Astrocyte (in vitro differentiated cells and primary cell): ENCODE measurements around the gene PAM16. TPM values are rescaled to one million over a fixed set of nuclear protein-coding genes. Genes with fewer than 3 reads are reported as not detected.

Source experiments
- DNase-seq: peaks from one replicate; pipeline ENCODE4 v3.0.0-alpha.2; 2010; ENCODE audit warnings: low read depth
- FAIRE-seq: peaks from 2 replicates; lab custom pipeline; 2011; peaks lifted over from hg19 to GRCh38; lab: Jason Lieb, UNC
- H2AFZ ChIP-seq: 2 replicates; pipeline ENCODE4 v1.6.0; 2012; ENCODE audit warnings: low read depth, low read length, inconsistent platforms
- H3K27ac ChIP-seq: 2 replicates; pipeline ENCODE4 v1.5.1; 2011; ENCODE audit warnings: low read depth, low read length, inconsistent platforms
- H3K27me3 ChIP-seq: 2 replicates; pipeline ENCODE4 v1.6.0; 2011; ENCODE audit warnings: low read length, inconsistent platforms; ENCODE audit not compliant: insufficient read depth
- H3K36me3 ChIP-seq: 2 replicates; pipeline ENCODE4 v1.5.1; 2011; ENCODE audit warnings: low read length, inconsistent platforms; ENCODE audit not compliant: insufficient read depth
- H3K4me1 ChIP-seq: 2 replicates; pipeline ENCODE4 v1.5.1; 2011; ENCODE audit warnings: low read length, inconsistent platforms; ENCODE audit not compliant: insufficient read depth
- H3K4me2 ChIP-seq: 2 replicates; pipeline ENCODE4 v1.6.0; 2012; ENCODE audit warnings: low read length, inconsistent platforms
- H3K4me3 ChIP-seq: 2 replicates; pipeline ENCODE4 v1.5.1; 2011; ENCODE audit warnings: low read depth, mild to moderate bottlenecking, low read length, inconsistent platforms; ENCODE audit not compliant: insufficient read depth
- H3K79me2 ChIP-seq: 2 replicates; pipeline ENCODE4 v1.6.0; 2012; ENCODE audit warnings: mild to moderate bottlenecking, low read length, inconsistent platforms; ENCODE audit not compliant: insufficient read depth
- H3K9ac ChIP-seq: 2 replicates; pipeline ENCODE4 v1.6.0; 2012; ENCODE audit warnings: mild to moderate bottlenecking, low read length, inconsistent platforms
- H3K9me3 ChIP-seq: 2 replicates; pipeline ENCODE4 v1.5.1; 2012; ENCODE audit warnings: low read depth, mild to moderate bottlenecking, low read length, inconsistent platforms; ENCODE audit not compliant: insufficient read depth
- H4K20me1 ChIP-seq: 2 replicates; pipeline ENCODE4 v1.6.0; 2012; ENCODE audit warnings: low read length, inconsistent platforms; ENCODE audit not compliant: insufficient read depth
- H3K27ac Mint-ChIP-seq: one replicate; pipeline ENCODE4 v1.8.0; 2021; ENCODE audit warnings: mild to moderate bottlenecking, mixed read lengths; ENCODE audit not compliant: unreplicated experiment
- H3K27me3 Mint-ChIP-seq: one replicate; pipeline ENCODE4 v1.8.0; 2021; ENCODE audit warnings: low read depth, mixed read lengths; ENCODE audit not compliant: unreplicated experiment
- H3K36me3 Mint-ChIP-seq: one replicate; pipeline ENCODE4 v1.8.0; 2021; ENCODE audit warnings: low read depth, mixed read lengths; ENCODE audit not compliant: unreplicated experiment
- H3K4me1 Mint-ChIP-seq: one replicate; pipeline ENCODE4 v1.8.0; 2021; ENCODE audit warnings: low read depth, mixed read lengths; ENCODE audit not compliant: unreplicated experiment
- H3K4me3 Mint-ChIP-seq: one replicate; pipeline ENCODE4 v1.8.0; 2021; ENCODE audit warnings: mild to moderate bottlenecking, moderate library complexity, mixed read lengths; ENCODE audit not compliant: unreplicated experiment
- H3K9me3 Mint-ChIP-seq: one replicate; pipeline ENCODE4 v1.8.0; 2021; ENCODE audit warnings: mild to moderate bottlenecking, mixed read lengths; ENCODE audit not compliant: unreplicated experiment
- EZH2 ChIP-seq: IDR thresholded peaks from 2 replicates; pipeline ENCODE4 v1.6.1; 2012; ENCODE audit warnings: mild to moderate bottlenecking, low read length, inconsistent platforms; ENCODE audit not compliant: insufficient read depth
- total RNA-seq: library from RNA; stranded (reverse); gene quantifications from 2 replicates; pipeline ENCODE4 v1.2.1, GENCODE V29; 2021
- TF ChIP-seq, protein P1 (sequence below): IDR thresholded peaks from 2 replicates; pipeline ENCODE4 v1.5.1; 2011; ENCODE audit warnings: low read depth, mild to moderate bottlenecking, inconsistent platforms, low read length, moderate library complexity; ENCODE audit not compliant: insufficient read depth

PAM16 gene
- total RNA-seq, 1 donor from 2014 or later, result 51.9 TPM

DNA sequence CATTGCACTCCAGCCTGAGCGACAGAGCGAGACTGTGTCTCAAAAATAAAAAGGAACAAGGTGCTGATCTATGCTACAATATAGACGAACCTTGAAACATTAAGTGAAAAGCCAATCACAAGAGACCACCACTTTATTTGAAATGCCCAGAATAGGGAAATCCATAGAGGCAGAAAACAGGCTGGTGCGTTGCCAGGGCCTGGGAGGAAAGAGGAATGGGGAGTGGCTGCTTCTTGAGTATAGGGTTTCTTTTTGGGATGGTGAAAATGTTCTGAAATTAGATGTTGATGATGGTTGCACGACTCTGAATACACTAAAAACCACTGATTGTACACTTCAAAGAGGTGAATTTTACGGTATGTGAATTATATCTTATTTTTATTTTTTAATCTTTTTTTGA lies 55.5 kb downstream of the PAM16 start:
- Histone ChIP-seq H3K9me3 (no peaks in the 10 kb centered on the region), H2AFZ (no peak overlapping the region), H4K20me1 (no peaks in the 10 kb centered on the region), H3K9ac (no peak overlapping the region), H3K27ac (no peak overlapping the region), H3K4me3 (no peak overlapping the region), H3K4me1 (peaks cover 37% of the 10 kb centered on the region), H3K4me2 (no peak overlapping the region), H3K27me3 (no peaks in the 10 kb centered on the region), H3K79me2 (no peaks in the 10 kb centered on the region), H3K36me3 (no peaks in the 10 kb centered on the region)
- Mint-ChIP-seq H3K4me3 (no peak overlapping the region), H3K27ac (no peak overlapping the region), H3K4me1 (peaks cover 37% of the 10 kb centered on the region), H3K9me3 (no peaks in the 10 kb centered on the region), H3K36me3 (peaks cover 3% of the 10 kb centered on the region), H3K27me3 (no peaks in the 10 kb centered on the region)
- DNase-seq (no peak), FAIRE-seq (no peak)
- TF ChIP-seq EZH2, result no peak
- TF ChIP-seq, protein P1, sequence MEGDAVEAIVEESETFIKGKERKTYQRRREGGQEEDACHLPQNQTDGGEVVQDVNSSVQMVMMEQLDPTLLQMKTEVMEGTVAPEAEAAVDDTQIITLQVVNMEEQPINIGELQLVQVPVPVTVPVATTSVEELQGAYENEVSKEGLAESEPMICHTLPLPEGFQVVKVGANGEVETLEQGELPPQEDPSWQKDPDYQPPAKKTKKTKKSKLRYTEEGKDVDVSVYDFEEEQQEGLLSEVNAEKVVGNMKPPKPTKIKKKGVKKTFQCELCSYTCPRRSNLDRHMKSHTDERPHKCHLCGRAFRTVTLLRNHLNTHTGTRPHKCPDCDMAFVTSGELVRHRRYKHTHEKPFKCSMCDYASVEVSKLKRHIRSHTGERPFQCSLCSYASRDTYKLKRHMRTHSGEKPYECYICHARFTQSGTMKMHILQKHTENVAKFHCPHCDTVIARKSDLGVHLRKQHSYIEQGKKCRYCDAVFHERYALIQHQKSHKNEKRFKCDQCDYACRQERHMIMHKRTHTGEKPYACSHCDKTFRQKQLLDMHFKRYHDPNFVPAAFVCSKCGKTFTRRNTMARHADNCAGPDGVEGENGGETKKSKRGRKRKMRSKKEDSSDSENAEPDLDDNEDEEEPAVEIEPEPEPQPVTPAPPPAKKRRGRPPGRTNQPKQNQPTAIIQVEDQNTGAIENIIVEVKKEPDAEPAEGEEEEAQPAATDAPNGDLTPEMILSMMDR, result no peak

DNA sequence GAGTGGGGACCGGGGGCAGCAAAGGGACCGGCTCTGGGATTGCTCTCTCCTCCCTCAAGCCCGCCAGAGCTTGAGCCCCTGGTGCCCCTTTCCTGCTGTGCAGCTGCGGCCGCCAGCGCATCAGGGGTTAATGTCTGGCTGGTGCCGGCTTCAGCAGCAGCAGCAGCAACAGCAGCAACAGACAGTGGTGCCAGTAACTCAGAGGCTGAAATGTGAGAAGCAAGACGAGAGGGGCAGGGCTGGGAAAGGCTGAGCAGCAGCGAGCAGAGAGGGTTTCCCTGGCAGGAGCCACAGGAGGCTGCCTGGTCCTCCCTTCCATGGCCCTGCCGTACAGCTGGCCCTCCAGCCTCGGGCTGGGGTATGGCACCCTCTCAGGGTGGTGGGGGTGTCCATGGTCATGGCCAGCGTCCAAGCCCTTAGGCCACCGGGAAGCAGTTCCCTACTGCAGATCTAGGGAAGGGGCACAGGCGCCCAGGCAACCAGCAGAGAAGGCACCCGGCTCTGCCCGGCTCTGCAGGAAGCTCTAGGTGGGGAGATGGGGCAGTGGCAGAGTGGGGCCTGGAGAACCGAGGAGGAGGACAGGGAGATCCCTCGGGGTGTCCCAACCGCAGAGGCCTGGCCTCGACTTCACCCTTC lies 57.2 kb downstream of the PAM16 start:
- Histone ChIP-seq H2AFZ (peak overlapping the region; percentile 43), H3K9ac (peak overlapping the region; percentile 36), H3K79me2 (no peaks in the 10 kb centered on the region), H3K4me3 (no peak overlapping the region), H3K36me3 (no peaks in the 10 kb centered on the region), H3K27me3 (no peaks in the 10 kb centered on the region), H3K27ac (peak overlapping the region; percentile 17), H4K20me1 (no peaks in the 10 kb centered on the region), H3K4me1 (peaks cover 33% of the 10 kb centered on the region), H3K4me2 (peak overlapping the region; percentile 81), H3K9me3 (no peaks in the 10 kb centered on the region)
- no peaks in the 10 kb centered on the region for H3K9me3 Mint-ChIP-seq
- DNase-seq, result peak; percentile 81
- H3K27me3 Mint-ChIP-seq, result no peaks in the 10 kb centered on the region
- H3K27ac Mint-ChIP-seq, result peak overlapping the region; percentile 85
- FAIRE-seq, result peak; percentile 47
- peaks cover 29% of the 10 kb centered on the region for H3K4me1 Mint-ChIP-seq
- no peak for TF ChIP-seq EZH2
- TF ChIP-seq, protein P1, result no peak
- peaks cover 3% of the 10 kb centered on the region for H3K36me3 Mint-ChIP-seq
- peak overlapping the region; percentile 50 for H3K4me3 Mint-ChIP-seq

DNA sequence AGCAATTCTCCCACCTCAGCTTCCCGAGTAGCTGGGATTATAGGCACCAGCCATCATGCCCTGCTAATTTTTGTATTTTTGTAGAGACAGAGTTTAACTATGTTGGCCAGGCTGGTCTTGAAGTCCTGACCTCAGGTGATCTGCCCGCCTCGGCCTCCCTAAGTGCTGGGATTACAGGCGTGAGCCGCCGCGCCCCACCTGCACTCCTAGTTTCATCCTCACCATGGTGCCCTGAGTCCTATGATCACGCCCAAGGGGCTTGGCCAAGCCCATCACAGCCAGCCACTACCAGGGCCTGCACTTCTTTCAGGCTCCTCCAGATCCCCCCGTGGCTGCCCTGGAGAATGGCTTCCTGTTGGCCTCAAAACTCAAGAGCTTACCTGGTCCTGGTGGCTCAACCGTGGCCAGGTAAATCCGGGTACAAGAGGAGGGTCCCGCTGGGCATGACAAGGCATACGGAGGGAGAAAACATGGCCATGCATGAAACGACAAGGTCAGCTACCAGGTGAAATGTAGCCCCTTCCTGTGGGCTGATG lies 57.9 kb downstream of the PAM16 start:
- Histone ChIP-seq H3K36me3 (no peaks in the 10 kb centered on the region), H3K4me3 (no peak overlapping the region), H3K4me2 (peak overlapping the region; percentile 81), H3K4me1 (peaks cover 32% of the 10 kb centered on the region), H3K27ac (no peak overlapping the region), H3K79me2 (no peaks in the 10 kb centered on the region), H3K9ac (peak overlapping the region; percentile 36), H2AFZ (peak overlapping the region; percentile 43), H4K20me1 (no peaks in the 10 kb centered on the region), H3K9me3 (no peaks in the 10 kb centered on the region), H3K27me3 (no peaks in the 10 kb centered on the region)
- Mint-ChIP-seq H3K27me3 (no peaks in the 10 kb centered on the region), H3K9me3 (no peaks in the 10 kb centered on the region), H3K4me1 (peaks cover 32% of the 10 kb centered on the region), H3K36me3 (peaks cover 3% of the 10 kb centered on the region), H3K27ac (peak overlapping the region; percentile 85), H3K4me3 (no peak overlapping the region)
- DNase-seq (no peak), FAIRE-seq (no peak)
- TF ChIP-seq EZH2, result no peak
- TF ChIP-seq, protein P1, result no peak
